NT2/D1 (cell line): ENCODE data around the gene PTPRK.

Experiments
- SUZ12 ChIP-seq: IDR thresholded peaks from 2 replicates; pipeline ENCODE4 v1.6.1; 2011; ENCODE audit not compliant: insufficient read length, insufficient read depth; ENCODE audit errors: extremely low read depth
- ZNF274 ChIP-seq: IDR thresholded peaks from 2 replicates; pipeline ENCODE4 v1.6.1; 2011; ENCODE audit warnings: mild to moderate bottlenecking, low read depth, low read length

- no peak for TF ChIP-seq ZNF274
- no peak for TF ChIP-seq SUZ12
Measured at GRCh38 chr6:128114164-128114563, 406.2 kb downstream of the PTPRK start.
